SIG-M5 (cell line): ENCODE measurements around the gene MAP10.
"Not testable (repeated sequence)": the region's sequence is repeated elsewhere in the genome, so short reads cannot be mapped to it uniquely, and the experiment has no call there.

Experiments
- DNase-seq: peaks from one replicate; lab custom pipeline; 2025; lab: John Stamatoyannopoulos, UW

The MAP10 gene, protein sequence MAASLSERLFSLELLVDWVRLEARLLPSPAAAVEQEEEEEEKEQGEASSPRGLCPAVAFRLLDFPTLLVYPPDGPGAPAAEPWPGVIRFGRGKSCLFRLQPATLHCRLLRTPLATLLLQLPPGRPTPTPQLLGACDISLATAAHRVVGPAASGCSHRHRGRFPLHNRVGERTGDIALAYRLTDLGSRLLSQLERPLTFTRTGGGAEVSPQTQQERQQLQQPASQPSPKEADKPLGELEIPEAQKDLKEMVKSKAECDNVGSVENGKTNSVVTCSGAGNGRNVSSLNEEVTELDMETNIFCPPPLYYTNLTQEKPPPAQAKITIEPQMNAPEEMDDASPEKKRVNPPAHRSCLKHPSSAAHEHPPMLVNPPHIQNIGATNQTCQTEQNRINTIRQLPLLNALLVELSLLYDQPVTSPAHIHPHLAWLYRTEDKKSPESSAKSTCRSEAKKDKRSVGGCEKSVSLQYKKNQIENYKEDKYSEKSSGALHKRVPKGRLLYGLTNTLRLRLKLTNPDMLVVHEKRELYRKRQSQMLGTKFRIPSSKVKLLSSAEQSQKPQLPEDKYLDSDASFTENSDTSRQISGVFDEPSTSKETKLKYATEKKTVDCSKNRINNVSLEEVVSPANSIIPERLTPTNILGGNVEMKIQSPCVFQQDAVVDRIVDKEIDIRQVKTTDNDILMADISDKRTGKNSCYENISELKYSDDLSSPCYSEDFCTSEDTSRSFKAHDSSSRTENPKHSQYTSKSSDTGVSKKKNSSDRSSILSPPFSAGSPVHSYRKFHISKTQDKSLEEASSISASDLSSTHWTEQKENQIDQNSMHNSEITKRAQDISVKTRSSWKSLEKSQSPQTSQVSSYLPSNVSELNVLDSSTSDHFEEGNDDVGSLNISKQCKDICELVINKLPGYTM

DNA sequence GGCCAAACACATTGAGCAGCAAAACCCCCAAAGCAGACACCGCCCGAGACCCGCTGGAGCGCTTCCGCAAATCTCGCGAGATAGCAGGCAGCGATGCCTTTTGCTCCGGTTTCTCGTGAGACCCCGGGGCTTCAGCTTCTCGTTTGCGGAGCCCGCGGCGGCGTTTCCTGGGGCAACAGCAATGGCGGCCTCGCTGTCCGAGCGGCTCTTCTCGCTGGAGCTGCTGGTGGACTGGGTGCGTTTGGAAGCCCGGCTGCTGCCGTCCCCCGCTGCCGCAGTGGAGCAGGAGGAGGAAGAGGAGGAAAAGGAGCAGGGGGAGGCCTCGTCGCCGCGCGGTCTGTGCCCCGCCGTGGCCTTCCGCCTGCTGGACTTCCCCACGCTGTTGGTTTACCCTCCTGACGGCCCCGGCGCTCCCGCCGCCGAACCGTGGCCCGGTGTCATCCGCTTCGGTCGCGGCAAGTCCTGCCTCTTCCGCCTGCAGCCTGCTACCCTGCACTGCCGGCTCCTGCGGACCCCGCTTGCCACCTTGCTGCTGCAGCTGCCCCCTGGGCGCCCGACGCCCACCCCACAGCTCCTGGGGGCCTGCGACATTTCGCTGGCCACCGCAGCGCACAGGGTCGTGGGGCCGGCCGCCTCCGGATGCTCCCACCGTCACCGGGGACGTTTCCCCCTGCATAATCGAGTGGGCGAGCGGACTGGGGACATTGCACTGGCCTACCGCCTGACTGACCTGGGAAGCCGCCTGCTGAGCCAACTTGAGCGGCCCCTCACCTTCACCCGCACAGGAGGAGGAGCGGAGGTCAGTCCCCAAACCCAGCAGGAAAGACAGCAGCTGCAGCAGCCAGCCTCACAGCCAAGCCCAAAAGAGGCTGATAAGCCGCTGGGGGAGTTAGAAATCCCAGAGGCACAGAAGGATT is at the start of gene MAP10:
MAP10 (plus strand) TSS at position 148 of the 917 bp plus-strand sequence; CDS start at position 182, 34 bp downstream.
- DNase-seq = no peak

DNA sequence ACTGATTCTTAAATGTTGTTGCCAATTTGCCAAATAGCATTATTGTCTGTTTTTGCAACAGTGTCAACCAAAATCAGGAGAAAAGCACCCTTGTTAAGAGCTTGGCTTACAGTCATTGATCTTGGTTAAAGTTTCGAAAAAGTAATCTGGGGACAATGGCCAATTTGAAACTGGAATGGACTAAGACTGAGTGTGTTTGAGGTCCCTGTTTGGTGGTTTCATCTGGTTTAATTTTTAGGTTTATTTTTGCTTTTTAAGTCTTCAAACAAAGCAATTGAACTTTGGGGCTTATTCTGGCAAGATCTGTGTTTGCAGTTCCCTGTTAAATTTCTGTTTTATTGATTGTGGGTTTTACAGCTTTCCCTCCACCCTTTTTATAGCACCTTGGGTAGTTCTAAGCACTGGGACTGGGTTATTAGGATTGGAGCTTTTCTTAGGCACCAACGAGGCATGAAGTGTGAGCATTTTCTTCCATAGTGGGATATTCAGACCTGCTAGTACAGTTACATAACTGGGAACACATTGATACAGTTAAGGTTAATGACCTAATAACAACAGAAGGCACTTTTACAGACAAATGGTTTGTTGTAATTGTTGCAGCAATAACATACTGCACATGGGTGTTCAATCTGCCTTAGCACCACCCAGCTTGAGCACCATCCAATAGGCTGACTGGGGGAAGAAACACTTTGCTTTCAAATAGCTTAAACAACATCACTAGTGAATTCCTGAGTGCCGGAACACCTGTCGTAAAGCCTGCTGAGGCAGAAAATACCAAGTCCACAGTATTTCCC is 40.6 kb upstream of the MAP10 start:
- DNase-seq = no peak

GRCh38 chr1:232765542-232765941 is 39.7 kb upstream of the MAP10 start:
- DNase-seq = no peak

DNA sequence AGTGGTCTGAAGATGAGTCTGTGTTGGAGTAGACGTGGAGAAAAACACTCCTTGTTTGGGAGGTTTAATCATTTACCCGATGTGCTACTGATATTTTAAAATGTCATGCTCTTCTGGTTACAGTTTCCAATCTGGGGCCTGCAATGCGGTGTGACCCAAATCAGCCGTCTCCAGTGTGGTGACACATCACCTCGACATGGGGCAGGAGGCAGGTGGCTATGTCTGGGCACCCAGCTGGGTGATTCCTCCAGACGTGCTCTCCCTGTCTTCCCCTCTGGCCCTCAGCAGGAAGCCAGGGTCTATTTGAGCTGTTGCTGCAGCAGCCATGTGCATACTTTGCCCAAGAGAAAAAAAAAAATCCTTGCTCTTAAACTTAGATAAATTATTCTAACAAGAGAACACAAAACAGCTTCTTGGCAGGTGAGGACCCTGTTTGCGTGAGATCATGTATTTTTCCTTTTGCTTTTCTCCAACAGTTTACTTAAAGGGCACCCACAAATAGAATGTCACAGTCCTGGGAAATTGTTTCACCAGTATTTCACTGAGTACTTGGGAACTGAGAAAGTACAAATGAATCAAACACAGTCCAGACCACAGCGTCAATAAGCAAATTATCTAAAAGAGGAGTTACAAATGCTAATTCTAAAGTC is 38.9 kb upstream of the MAP10 start:
- DNase-seq = no peak

DNA sequence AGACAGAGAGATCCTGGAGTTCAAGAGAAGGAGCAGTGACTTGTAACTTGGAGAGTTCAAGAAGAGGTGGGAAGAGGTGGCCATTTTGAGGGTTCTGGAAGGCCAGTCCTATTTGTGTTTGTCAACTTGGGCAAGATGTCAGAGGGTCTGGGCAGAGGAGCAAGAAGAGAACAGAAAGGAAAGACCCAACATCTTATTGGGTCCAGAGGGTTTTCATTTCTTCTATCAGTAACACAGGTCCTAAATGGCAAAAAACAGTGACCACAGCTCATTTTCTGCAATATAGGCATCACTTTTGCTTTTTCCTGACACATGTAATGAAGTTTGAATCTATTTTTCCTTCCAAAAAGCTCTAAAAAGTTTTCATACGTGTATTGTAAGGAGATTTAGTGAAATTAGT is 38.3 kb upstream of the MAP10 start:
- DNase-seq = no peak

DNA sequence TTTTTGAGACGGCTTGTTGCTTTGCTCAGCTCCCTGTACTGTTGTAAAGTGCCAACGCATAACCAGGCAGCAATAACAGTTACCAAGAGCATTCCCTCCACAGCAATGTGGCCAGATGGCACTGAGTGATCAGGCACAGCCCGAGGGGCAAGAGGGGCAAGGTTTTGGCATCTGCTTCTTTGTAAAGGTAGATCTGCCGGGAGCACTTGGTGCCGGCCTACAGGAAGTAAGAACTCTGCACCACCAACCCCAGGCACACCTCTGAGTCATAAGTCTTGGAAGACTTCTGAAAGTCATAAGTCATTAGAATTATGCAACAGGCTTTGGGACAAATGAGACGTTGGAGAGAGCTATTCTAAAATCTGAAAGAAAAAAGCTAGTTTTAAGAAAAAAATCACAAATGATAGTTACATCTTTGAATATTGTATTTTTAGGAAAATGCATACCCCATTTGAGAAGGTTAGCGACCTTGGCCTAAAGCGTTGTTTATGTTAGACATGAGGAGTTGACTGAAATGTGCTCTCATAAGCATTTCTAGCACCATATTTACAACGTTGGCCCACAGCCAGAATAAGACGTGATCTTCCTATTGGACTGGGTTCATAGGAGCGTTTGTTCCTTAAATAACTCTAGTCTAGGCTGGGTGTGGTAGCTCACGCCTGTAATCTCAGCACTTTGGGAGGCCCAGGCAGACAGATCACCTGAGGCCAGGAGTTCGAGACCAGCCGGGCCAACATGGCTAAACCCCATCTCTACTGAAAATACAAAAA is 37.7 kb upstream of the MAP10 start:
- DNase-seq = peak; percentile 77

GRCh38 chr1:232768793-232769192 is 36.4 kb upstream of the MAP10 start:
- no peak for DNase-seq

- DNase-seq = no peak
Observed at GRCh38 chr1:232769733-232770132, 35.5 kb upstream of the MAP10 start.

GRCh38 chr1:232773752-232774151 is 31.5 kb upstream of the MAP10 start:
- no peak for DNase-seq

GRCh38 chr1:232776526-232777106 is 28.6 kb upstream of the MAP10 start:
- no peak for DNase-seq

DNA sequence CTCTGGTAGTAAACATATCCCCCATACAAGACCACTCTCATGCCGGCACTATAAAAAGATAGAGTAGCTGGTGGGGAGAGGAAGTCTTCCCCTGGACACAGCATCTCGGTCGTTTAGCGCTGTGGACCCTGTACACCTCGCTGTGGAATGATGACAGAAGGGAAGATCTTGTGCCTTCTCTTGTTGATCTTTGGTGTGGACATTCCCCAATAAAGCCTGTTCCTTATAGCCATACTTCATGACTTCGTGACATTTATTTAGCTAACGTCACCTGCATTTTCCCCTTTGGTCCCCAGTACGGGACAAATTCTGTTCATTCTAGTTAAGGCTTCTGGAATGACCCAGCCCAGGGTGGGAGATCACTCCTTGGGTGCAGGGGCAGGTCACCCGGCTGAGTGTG is 24.9 kb upstream of the MAP10 start:
- no peak for DNase-seq

- DNase-seq = no peak
Observed at GRCh38 chr1:232784794-232785193, 20.4 kb upstream of the MAP10 start.

GRCh38 chr1:232785630-232786029 is 19.6 kb upstream of the MAP10 start:
- not testable (repeated sequence) for DNase-seq

- DNase-seq = no peak
Observed at GRCh38 chr1:232786845-232787455, 18.3 kb upstream of the MAP10 start.

DNA sequence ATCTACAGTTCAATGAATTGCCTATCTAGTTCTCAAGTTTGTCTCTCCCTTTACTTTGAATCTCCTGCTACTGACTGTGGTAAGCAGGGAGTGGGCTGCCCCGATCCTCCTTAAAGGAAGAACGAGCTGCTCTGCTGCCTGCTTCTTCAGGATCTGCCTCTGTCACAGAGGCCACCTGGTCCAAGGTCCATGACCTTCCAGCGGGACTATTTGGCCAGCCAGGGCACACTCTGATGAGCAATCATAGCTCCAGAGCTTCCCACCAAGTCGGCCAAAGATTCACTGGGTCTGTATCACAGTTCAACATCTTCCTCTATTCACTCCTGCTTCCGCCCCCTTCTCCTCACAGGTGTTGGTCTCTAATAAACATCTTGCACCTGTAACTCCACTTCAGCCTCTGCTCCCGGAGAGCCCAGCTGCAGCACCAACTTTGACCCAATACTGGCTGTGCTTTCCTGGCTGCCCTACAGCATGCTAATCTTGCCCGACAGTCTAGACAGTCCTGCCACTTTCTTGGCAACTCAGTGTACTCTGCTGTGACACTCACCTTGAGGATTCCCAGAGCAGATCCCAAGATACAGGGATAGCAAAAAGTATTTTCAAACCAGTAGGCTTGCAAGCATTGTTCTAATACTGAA is 16.9 kb upstream of the MAP10 start:
- DNase-seq = no peak

- no peak for DNase-seq
Observed at GRCh38 chr1:232789651-232790050, 15.6 kb upstream of the MAP10 start.

DNA sequence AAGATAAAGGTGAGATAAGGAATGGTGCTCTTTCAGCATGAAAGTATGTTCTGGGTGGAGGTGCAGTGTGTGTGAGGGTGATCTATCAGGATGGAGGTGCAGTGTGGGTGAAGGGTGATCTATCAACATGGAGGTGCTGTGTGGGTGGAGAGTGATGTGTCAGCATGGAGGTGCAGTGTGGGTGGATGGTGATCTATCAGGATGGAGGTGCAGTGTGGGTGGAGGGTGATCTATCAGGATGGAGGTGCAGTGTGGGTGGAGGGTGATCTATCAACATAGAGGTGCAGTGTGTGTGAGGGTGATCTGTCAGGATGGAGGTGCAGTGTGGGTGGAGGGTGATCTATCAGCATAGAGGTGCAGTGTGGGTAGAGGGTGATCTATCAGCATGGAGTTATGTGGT is 12.3 kb upstream of the MAP10 start:
- DNase-seq = no peak

DNA sequence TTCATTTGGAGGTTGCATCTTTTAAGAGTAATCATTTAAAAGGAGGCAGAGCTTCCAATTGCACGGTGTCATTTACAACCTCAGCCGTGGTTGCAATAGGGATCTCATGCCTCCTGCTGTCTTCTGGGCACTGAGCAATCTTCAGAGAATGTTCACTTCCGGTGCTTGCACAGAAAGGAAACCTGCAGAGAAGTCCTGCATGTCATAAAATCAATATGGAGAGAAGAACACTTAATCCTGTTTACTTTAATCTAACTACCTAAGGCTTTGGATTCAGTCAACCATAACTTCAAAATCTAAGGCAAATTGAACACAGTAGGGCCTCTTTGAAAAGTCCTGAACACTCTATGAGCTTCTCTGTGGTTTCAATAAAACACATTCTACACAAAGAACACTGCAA is 11.3 kb upstream of the MAP10 start:
- DNase-seq = no peak
